Activated CD8-positive, alpha-beta memory T cell treated with anti-CD3 and anti-CD28 coated beads, Interleukin-2, amount 50 U/mL, for 48 hours (primary cell): Measurements from ENCODE around the gene LRRN4.

Experiments used
- DNase-seq: peaks from one replicate; pipeline ENCODE4 v3.0.0-alpha.2; 2020

Gene LRRN4

GRCh38 chr20:6053776-6054688 is at the start of gene LRRN4:
TSS of gene LRRN4 (minus strand) at chr20:6054060. CDS start at chr20:6052799, 1,261 bp downstream.
- DNase-seq = no peak

- no peak for DNase-seq
Measured at GRCh38 chr20:6103301-6103700, 49.4 kb upstream of the LRRN4 start.

GRCh38 chr20:6101346-6101745 is 47.5 kb upstream of the LRRN4 start:
- DNase-seq = no peak

- no peak for DNase-seq
Measured at GRCh38 chr20:6100246-6100645, 46.4 kb upstream of the LRRN4 start.

GRCh38 chr20:6099819-6100218 is 46.0 kb upstream of the LRRN4 start:
- DNase-seq = no peak

GRCh38 chr20:6095409-6095808 is 41.5 kb upstream of the LRRN4 start:
- no peak for DNase-seq

- DNase-seq = no peak
Measured at GRCh38 chr20:6094565-6094964, 40.7 kb upstream of the LRRN4 start.

- DNase-seq = no peak
Measured at GRCh38 chr20:6094063-6094462, 40.2 kb upstream of the LRRN4 start.

GRCh38 chr20:6091661-6092060 is 37.8 kb upstream of the LRRN4 start:
- no peak for DNase-seq

- no peak for DNase-seq
Measured at GRCh38 chr20:6086868-6087267, 33.0 kb upstream of the LRRN4 start.

GRCh38 chr20:6083926-6084325 is 30.1 kb upstream of the LRRN4 start:
- DNase-seq = no peak

GRCh38 chr20:6081236-6081635 is 27.4 kb upstream of the LRRN4 start:
- DNase-seq = no peak

- no peak for DNase-seq
Measured at GRCh38 chr20:6079016-6079415, 25.2 kb upstream of the LRRN4 start.

GRCh38 chr20:6075428-6076219 is 21.8 kb upstream of the LRRN4 start:
- no peak for DNase-seq

- DNase-seq = no peak
Measured at GRCh38 chr20:6074784-6075183, 20.9 kb upstream of the LRRN4 start.

GRCh38 chr20:6074145-6074561 is 20.3 kb upstream of the LRRN4 start:
- DNase-seq = no peak

- DNase-seq = no peak
Measured at GRCh38 chr20:6070829-6071695, 17.2 kb upstream of the LRRN4 start.

GRCh38 chr20:6069669-6070068 is 15.8 kb upstream of the LRRN4 start:
- DNase-seq = no peak

- no peak for DNase-seq
Measured at GRCh38 chr20:6067763-6068318, 14.0 kb upstream of the LRRN4 start.

- DNase-seq = no peak
Measured at GRCh38 chr20:6066582-6066981, 12.7 kb upstream of the LRRN4 start.

GRCh38 chr20:6061544-6061943 is 7.7 kb upstream of the LRRN4 start:
- DNase-seq = no peak

- DNase-seq = no peak
Measured at GRCh38 chr20:6060213-6060612, 6.4 kb upstream of the LRRN4 start.
